ENCODE measurements around the gene CCDC73.
"Not testable (repeated sequence)": the region's sequence is repeated elsewhere in the genome, so short reads cannot be mapped to it uniquely, and the experiment has no call there.

CCDC73 gene

DNA sequence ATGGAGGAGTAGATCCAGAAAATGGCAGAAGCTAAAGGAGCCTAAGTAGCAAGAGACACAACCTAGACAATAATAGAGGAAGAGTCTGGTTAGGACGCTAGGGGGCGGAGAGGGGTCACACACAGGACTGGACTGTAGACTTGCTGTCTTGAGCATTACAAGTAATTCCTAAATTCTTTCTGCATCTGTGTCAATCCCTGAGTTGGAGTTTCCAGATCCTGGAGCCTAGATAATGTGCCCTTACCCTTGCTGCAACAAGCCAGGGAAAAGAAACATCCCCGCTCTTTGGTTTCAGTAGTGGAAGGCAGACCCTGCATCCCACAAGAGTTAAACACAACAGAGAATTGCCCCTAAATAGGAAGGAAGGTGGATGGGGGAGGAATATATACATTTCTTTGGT is 14.9 kb upstream of the CCDC73 start:
- in situ Hi-C loops (cut with MboI; ENCODE audit: low sequenced_read_pairs), result no loop called here

DNA sequence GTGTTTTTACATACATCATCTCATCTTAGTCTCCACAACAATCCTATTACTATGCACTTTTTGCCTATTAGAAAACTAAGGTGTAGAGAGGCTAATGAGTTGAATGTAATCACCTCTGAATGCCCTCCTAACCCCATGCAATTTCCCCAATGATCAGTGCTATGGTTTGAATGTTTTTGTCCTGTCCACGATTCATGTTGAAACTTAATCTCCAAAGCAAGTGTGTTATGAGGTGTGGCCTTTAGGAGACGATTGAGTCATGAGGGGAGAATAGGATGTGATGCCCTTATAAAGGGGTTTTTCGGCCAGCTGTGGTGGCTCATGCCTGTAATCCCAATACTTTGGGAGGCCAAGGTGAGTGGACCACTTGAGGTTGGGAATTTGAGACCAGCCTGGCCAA is 2.0 kb upstream of the CCDC73 start:
- in situ Hi-C loops (cut with MboI; ENCODE audit: low sequenced_read_pairs), result no loop called here

DNA sequence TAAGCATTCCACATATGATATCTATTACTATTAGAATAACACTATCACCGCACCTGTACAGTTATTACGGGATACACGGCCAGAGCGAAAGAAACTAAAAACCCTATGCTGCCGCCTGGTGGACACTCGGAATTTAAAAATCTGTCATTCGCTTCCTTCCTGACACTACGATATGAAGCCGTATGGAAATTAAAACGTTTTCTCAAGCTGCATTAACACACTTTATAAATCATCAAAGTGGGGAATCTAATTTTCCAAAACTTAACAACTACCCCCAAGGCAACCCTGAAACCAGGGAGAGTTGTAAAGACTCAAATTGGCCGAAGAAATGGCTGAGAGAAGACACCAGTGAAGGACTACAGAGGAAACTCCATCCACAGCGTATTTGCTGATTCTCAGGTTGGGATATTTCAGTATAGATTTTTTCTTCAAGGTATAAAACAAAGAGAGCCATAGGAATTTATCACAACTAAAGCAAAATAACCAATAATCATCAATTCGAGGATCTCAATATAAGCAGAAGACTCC is 1.4 kb downstream of the CCDC73 start:
- in situ Hi-C loops (cut with MboI; ENCODE audit: low sequenced_read_pairs), result no loop called here

DNA sequence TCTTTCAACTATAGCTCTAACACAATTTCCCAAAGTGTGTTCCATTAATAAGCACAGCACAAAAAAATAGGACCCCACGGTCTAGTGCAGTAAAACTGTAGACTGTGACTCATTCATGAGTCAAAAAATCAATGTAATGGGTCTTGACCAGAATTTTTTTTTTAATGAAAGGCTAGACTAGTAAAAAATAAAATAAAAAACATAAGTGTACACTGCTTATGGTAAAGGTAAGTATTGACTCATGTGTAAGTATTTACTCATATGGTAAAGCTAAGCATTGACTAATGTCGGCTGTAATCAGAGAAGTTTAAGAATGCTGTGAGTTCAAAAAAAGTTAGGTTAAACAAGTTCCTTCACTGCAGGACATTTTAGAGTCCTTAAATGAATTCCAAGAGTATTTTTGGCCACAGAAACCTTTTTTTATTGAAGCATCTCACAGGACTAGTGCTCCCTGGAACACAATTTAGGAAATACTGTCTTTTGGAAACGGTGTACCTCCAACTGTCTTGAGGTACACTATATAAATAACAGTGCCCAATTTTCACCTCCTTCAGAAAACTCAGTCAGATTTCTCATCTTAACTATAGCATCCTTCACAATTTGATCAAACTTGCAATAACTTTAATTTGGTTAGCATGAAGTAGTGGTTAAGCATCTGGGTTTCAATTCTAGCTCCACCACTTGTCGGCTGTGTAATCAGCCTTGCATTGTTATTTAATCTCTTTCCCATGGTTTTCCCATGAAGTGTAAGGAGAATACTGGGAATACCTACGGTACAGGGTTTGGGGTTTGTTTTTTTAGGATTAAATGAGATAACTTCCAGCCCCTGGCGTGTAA is 2.1 kb downstream of the CCDC73 start:
- in situ Hi-C loops (cut with MboI; ENCODE audit: low sequenced_read_pairs), result no loop called here

DNA sequence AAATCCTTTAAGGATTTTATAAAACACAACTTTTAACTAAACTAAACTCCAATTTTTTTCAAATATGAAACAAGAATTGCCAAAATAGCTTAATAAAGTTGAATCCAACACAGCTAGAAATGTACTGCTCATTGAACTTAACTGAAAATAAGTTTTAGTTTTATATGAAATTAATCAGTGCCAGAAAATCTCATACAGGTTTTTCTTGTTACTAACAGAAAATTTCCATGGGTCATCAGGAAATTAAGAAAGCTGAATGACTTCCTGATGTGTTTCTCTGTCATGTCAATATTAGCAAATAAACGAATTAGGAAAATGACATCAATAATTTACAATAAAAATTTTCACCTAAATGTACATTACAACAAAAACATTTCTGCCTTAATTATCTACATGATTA is 3.5 kb downstream of the CCDC73 start:
- in situ Hi-C loops (cut with MboI; ENCODE audit: low sequenced_read_pairs), result no loop called here

DNA sequence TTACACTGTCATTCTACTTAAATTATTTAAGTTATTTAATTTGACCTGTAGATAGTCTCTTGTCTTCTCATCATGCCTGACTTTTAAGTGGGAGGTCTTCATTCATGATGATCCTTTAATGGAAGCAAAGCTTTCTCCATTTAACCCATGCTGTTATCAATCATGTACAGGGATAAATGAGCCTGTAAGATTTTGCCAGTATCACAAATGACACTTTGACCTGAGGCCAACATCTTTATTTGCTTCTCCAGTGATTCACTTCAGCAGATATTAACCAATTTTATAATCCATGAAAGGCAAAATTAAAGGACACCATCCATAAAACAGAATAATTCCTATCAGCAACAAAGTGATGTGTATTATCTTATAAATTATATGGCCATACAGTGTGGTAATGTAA is 7.7 kb downstream of the CCDC73 start:
- in situ Hi-C loops (cut with MboI; ENCODE audit: low sequenced_read_pairs), result no loop called here

DNA sequence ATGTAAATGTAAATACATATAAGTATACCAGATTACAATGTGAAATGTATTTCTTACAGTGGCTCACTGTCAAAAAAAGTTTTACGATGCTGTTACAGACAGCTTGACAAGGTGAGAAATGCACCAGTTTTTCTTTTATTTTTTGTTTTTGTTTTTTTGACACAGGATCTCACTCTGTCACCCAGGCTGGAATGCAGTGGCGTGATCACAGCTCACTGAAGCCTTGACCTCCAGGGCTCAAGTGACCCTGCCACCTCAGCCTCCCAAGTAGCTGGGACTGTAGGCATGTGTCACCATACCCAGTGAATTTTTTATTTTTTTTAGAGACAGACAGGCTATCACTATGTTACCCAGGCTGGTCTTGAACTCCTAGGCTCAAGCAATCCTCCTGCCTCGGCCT is 9.2 kb downstream of the CCDC73 start:
- in situ Hi-C loops (cut with MboI; ENCODE audit: low sequenced_read_pairs), result no loop called here

DNA sequence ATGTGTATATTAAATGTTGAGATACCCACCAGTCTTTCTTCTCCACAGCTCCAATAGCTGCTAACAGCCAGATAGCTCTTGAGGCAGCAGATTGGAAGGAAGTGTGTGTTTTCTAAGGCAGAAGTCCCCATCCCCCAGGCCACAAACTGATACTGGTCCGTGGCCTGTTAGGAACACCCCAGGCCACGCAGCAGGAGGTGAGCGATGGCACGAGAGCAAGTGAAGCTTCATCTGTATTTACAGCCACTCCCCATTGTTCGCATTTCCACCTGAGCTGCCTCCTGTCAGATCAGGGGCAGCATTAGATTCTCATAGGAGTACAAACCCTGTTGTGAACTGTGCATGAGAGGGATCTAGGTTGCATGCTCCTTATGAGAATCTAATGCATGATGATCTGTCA is 12.7 kb downstream of the CCDC73 start:
- in situ Hi-C loops (cut with MboI; ENCODE audit: low sequenced_read_pairs), result no loop called here

DNA sequence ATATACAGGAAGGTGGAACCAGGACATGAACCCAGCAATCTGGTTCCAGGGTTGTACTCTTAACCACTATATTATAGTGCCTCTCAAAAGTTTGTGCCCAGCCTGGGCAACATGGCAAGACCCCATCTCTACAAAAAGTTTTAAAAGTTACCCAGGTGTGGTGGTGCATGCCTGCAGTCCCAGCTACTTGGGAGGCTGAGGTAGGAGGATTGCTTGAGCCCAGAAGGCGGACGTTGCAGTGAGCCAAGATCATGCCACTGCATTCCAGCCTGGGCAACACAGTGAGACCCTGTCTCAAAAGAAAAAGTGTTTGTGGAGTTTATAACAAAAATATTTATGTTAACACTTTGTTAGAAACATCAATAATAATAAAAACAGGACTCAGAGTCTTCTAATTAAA is 13.6 kb downstream of the CCDC73 start:
- in situ Hi-C loops (cut with MboI; ENCODE audit: low sequenced_read_pairs), result not testable (repeated sequence)

DNA sequence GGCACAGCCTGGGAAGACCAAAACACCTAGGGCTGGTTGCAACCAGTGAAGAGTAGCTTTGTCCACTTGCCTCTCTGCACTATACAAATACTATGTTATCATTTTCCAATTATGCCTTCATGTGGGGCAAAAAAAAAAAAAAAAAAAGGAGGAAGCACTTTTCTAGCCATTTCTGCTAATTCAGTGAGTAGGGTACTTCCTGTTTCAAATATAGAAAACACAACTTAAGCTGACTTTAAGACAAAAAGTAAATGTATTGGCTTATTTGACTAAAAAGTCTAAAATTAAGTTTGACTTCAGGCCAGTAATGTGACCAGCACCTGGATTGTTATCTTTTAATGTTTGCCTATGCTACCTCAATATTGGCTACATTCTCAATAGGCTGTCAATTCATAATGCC is 15.3 kb downstream of the CCDC73 start:
- in situ Hi-C loops (cut with MboI; ENCODE audit: low sequenced_read_pairs), result no loop called here

DNA sequence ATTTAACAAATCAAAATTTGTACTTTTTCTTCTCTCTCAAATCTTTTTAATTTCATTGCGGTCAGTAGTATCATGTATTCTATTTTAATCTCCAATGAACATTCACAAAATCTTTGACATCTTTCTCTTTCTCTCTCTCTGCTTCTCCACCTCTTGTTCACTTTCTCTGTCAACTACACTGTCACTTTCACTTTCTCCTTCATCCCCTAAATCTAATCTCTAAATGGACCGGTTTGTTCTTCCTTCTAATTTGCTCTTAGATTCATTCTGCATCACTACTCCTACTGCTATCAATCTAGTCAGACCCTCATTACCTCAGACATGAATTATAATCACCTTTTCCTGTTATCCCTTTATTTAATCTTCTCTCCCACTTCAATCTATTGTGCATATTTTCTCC is 18.6 kb downstream of the CCDC73 start:
- in situ Hi-C loops (cut with MboI; ENCODE audit: low sequenced_read_pairs), result no loop called here

DNA sequence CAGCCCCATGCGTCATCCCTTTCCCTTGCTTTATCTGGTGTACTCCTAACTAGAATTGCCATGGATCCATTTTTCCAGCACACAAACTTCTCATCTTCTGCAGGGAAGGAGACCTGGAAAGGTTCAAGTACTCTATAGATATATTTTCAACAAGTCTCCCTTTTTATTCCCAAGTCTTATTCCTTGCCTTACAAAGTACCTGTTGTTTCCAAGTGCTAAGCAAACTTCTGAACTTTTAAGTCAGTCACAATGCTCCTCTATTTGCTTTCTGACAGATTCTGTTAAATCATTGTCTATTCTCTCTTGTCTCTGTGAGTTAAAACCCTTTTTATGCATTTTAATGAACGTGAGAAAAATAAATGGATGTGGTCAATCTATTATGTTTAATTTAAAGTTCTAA is 20.4 kb downstream of the CCDC73 start:
- in situ Hi-C loops (cut with MboI; ENCODE audit: low sequenced_read_pairs), result no loop called here

DNA sequence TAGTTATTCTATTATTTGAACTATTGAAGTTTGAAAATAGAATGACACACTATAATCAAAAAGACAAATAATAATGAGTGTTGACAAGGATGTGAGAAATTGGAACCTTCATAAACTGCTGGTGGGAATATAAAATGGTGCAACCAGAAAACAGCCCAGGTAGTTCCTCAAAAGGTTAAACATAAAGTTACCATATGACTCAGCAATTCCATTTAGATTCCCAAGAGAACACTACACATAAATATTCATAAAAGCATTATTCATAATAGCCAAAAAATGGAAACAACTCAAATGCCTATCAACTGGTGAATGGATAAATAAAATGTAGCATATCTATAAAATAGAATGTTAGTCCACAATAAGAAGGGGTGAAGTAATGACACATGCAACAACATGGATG is 21.7 kb downstream of the CCDC73 start:
- in situ Hi-C loops (cut with MboI; ENCODE audit: low sequenced_read_pairs), result no loop called here

DNA sequence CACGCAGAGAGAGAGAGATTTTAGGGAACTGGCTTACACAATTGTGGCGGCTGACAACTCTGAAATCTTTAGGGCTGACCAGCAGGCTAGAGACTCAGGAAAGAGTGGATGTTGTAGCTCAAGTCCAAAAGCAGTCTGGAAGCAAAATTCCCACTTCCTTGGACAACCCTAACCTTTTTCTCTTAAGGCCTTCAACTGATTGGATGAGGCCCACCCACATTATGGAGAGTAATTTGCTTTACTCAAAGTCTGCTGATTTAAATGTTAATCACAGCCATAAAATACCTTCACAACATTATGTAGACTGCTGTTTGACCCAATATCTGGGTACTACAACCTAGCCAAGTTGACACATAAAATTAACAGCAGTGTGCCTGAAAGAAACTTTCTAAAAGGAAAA is 32.7 kb downstream of the CCDC73 start:
- in situ Hi-C loops (cut with MboI; ENCODE audit: low sequenced_read_pairs), result not testable (repeated sequence)

DNA sequence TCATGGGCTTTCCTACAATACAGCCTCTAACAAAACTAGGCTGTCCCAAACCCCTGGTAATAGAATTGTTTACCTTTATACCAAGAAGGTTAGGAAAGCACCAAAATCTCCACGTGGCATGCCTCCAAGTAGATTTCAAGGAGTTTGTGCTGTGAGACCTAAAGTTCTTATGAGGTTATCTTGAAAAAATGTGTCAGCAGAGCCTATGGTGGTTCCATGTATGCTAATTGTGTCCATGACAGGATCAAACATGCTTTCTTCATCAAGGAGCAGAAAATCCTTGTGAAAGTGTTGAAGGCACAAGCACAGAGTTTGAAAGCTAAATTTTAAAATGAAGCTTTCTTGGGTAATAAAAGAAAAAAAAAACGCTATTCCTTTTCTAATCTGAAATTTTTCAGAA is 36.2 kb downstream of the CCDC73 start:
- in situ Hi-C loops (cut with MboI; ENCODE audit: low sequenced_read_pairs), result no loop called here

DNA sequence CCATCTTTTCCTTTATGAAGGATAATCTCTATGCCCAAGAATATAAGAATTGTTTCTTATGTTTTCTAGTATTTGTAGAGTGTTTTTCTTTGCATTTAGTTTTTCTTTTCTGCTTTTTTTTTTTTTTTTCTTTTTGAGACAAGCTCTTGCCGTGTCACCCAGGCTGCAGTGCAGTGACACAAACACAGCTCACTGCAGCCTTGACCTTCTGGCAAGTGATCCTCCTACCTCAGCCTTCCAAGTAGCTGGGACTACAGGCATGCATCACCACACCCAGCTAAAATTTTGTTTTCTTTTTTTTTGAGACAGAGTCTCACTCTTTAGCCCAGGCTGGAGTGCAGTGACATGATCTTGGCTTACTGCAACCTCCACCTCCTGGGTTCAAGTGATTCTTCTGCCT is 41.3 kb downstream of the CCDC73 start:
- in situ Hi-C loops (cut with MboI; ENCODE audit: low sequenced_read_pairs), result not testable (repeated sequence)

DNA sequence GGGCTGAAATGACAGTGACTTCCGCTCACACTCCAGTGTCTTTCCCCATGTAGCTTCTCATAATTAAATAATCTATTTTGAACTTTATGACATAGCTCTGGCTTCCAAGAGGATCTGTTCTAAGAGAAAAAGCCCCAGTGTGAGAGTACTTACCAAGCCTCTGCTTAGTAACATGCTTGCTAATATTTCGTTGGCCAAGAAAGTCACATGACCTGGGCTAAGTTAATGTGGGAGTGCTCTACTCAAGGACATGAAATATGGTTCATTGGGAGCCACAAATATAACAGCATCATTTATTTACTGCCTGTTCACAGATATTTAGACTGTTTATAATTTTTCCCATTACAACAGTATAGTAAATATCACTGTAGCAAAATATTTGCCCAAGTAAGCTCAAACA is 42.5 kb downstream of the CCDC73 start:
- in situ Hi-C loops (cut with MboI; ENCODE audit: low sequenced_read_pairs), result no loop called here

DNA sequence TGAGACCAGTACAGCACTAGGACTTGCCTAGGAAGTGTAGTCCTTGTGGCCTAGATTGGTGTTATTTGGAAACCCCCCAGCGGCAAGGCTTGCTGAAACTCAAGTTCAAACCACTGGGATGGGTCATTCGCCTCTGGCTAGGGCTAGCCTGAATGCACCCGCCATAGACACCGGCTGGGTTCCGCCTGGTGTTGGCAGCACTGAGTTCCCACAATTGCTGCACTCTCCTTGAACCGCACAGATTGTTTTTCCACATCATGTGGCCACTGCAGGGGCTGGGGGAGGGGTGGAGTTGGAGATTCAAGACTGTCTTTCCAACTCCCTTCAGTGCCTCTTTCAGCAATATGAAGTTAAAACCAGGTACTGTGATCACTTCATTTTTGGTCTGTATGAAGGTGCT is 43.1 kb downstream of the CCDC73 start:
- in situ Hi-C loops (cut with MboI; ENCODE audit: low sequenced_read_pairs), result no loop called here

DNA sequence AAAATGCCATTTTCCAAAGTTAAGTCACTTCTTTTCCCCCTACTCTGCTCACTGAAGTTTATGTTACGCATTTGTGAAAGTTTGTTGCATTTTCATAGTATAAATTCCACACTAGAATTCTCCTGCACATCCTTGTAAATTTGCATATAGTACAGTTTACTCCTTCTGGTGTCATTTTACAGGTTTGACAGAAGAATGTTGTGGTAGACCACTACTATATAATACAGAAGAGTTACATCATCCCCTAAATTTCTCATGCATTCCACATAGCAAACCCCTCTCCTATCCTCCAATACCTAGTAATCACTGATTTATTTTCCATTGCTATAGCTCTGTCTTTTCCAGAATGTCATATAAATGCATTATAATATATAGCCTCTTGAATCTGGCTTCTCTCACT is 64.5 kb downstream of the CCDC73 start:
- in situ Hi-C loops (cut with MboI; ENCODE audit: low sequenced_read_pairs), result no loop called here

DNA sequence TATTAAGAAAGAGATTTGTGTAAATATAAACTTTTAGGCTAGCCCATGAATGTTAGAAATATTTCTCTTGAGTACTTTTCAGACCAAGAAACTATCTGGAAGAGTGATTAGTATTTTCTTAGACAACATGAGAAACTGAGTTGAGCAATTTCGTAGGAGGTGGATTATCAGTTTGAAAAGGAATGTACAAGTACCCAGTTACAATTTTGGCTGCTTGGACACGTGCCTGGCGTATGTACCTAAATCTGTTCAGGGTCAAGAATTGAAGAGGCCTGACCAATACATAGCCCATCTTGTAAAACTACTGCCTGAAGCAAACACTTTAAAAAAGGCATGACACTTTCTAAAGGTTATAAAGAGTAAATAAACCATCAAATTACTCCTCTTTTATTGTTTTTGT is 71.1 kb downstream of the CCDC73 start:
- in situ Hi-C loops (cut with MboI; ENCODE audit: low sequenced_read_pairs), result no loop called here

DNA sequence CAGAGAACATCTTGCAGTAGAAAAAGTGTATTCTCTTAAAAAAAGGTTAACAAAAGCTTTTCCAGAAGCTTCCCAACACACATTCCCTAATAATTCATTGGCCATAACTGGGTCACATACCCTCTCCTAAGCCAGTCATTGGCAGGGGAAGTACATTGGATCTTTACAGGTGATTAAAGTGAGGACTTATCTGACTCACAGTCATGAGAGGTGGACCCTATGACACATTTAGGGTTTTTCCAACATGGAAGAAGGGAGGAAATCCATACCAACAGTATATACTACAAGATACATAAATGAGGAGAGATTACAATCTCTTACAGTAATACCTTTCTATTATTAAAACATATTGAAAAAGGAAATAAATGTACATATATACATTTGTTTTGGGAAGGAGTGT is 72.2 kb downstream of the CCDC73 start:
- in situ Hi-C loops (cut with MboI; ENCODE audit: low sequenced_read_pairs), result no loop called here

DNA sequence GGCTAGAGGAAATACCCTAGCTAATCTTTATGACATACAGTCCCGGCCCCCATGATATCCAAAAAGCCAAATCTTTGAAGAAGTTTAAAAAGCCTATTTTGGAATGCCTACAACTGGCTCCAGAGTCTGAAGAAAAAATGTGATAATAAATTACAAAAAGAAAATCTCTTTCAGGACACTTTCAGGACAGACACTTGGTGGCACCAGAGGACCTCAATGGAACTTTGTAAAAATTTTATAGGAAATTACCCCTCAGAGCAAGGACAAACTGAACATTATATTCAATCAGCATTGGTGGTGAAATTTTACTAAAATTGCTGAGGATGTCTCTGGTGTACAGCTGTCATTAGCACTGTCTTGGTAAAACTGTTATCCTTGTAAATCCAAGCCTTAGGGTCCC is 81.0 kb downstream of the CCDC73 start:
- in situ Hi-C loops (cut with MboI; ENCODE audit: low sequenced_read_pairs), result no loop called here

DNA sequence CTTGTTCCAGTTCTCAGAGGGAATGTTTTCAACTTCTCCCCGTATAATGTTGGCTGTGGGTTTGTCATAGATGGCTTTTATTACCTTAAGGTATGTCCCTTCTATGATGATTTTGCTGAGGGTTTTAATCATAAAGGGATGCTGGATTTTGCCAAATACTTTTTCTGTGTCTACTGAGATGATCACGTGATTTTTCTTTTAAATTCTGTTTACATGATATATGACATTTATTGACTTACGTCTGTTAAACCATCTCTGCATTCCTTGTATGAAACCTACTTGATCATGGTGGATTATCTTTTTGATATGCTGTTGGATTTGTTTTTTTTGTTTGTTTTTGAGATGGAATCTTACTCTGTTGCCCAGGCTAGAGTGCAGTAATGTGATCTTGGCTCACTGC is 85.5 kb downstream of the CCDC73 start:
- in situ Hi-C loops (cut with MboI; ENCODE audit: low sequenced_read_pairs), result not testable (repeated sequence)

Data from hTERT RPE-1 (cell line).